Body of pancreas (tissue), 4 donors: ENCODE results near the gene RAD51B.

Experiments
- CTCF ChIP-seq, 7 experiments: fragments of 450-650 bp in 4 of 7; fragments of 200-600 bp in 3 of 7; sonication (generic) in 3 of 7; IDR thresholded peaks; one replicate each; pipeline ENCODE4 v1.5.1; 2016 to 2019; ENCODE audit warnings: antibody characterized with exemption in 7 of 7
- POLR2A ChIP-seq, 3 donors: fragments of 450-650 bp; IDR thresholded peaks; one replicate each; pipeline ENCODE4 v1.6.1; 2016; ENCODE audit warnings: antibody characterized with exemption in 3 of 3, mild to moderate bottlenecking in 2 of 3

GRCh38 chr14:68089146-68089731 is 269.7 kb downstream of the RAD51B start:
- TF ChIP-seq CTCF (IDR thresholded peaks at IDR 0.05), result no peak
- TF ChIP-seq POLR2A (IDR thresholded peaks at IDR 0.05), result no peak
